GM18526 (cell line): ENCODE results near the gene PXYLP1.
A peak's percentile ranks its signal among the peaks of the same experiment; 100 is the strongest.

Experiments used
- POLR2A ChIP-seq: IDR thresholded peaks from 3 replicates; pipeline ENCODE4 v1.6.1; 2011; ENCODE audit not compliant: insufficient read length; ENCODE audit errors: extremely low read depth

The PXYLP1 gene

DNA sequence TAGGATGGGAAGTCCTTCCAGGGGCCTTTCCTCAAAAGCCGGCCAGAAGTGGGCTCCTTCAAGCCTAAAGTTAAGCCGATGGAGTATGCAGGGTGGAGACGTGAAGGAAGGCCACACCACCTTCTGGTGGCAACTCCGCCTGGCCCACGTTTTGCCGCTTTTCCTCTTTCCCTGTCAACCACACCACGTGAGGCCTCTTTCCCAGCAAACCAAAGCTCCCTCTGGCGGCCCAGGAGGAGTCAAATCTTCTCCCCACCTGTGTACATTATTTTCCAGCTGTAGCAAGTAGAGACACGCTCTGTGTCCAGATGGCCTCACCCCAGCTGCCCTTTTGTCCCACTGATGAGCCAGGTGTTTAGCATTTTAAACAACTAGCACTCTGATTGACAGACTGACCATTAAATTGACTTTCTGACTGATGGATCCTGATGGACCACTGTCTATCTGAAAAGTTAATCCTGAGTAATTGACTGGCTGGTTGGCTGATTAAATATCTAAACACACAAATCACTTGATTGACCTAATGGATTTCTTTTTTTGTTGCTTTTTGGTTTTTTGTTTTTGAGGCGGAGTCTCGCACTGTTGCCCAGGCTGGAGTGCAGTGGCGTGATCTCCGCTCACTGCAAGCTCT, 77.1 kb downstream of the PXYLP1 start:
- no peak for TF ChIP-seq POLR2A

- TF ChIP-seq POLR2A: no peak
These were observed 79.5 kb downstream of the PXYLP1 start for GRCh38 chr3:141311170-141311495.

DNA sequence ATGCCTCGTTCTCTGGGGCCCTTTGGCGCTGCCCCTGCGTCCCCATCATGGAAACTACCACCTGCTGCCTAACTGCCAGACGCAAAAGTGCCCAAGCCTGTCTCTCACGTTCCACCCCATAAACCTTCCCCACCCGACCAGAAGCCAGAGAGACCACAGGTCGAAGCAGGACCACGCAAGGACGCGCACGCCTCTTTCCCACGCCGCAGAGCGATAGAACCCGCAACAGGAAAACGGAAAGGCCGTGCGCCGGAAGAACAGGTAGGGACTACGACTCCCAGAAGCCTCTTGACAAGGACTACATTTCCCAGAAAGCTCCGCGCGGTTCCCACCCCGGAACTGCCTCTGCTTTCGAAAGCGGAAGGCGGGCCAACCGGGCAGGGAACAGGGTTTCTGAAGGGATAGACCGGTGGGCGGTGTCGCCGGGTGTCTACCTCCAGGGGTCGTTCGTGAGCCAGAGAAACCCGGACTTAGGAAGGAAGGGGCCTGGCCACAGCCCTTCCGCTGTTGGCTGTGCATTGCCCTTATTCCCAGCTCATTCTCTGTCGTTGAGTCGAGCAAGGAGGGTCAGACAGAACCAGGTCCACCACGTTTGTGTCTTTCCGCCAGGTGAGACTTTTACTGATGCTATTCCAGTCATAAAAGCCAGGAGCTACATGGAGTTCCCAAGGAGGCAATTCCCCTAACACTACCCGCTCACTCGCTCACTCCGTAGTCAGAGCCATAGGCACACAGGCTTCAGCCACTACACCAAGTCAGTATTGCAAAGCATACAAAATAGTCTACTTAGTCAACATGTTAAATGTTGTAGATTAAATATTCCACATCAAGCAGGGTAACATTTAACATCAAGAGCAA, 80.1 kb downstream of the PXYLP1 start:
- TF ChIP-seq POLR2A: peak; percentile 72

GRCh38 chr3:141312354-141313092, 80.9 kb downstream of the PXYLP1 start:
- no peak for TF ChIP-seq POLR2A

GRCh38 chr3:141313093-141313683, 81.6 kb downstream of the PXYLP1 start:
- no peak for TF ChIP-seq POLR2A

- no peak for TF ChIP-seq POLR2A
These were observed 85.2 kb downstream of the PXYLP1 start for GRCh38 chr3:141316851-141317250.

DNA sequence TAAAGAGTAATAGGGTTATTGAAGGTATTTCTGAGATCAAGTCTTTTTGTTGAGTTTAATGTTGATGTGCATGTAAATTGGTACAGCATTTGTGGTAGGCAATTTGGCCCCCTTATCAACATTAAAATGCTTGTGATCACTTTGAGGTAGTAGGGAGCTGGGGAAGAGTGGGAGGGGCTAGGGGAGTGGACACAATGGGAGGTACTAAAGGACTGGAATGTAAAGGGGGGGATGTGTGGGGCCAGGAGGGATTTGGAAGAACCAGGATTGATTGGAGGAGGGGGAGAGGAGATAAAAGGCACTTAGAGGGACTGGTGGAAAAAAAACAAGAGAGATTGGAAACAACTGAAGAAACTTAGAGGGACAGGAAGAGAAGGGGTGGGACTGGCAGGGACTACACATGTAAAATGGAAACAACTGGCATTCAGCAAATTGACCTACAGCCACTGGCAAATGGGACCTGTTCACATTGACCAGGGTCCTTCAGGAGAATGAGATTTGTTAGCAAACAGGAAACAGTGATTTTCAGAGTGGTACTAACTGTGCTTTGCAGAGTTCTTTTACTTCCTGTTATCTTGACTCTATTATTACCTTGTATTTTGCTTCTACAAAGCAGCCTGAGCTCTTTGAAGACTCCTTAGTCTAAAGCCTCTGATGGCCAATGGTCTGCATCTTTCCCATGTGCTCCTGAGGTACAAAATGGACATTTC, 88.9 kb downstream of the PXYLP1 start:
- no peak for TF ChIP-seq POLR2A

DNA sequence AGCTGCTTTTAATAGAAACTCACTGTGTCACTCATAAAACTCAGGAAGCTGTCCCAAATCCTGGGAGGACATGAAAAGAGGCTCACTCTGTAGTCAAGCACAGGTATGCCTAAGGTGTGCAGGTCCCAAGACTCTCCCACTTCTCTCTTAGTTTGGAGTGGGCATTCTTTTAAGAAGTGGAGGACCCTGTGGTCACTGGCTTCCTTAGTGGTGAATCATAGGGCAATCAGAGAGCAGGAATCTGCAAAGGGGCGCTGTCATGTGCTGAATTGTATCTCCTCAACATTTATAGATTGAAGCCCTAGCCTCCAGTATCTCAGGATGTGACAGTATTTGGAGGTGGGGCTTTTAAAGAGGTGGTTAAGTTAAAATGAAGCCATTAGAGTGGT, 89.5 kb downstream of the PXYLP1 start:
- TF ChIP-seq POLR2A: no peak

- no peak for TF ChIP-seq POLR2A
These were observed 92.5 kb downstream of the PXYLP1 start for GRCh38 chr3:141323936-141324704.

DNA sequence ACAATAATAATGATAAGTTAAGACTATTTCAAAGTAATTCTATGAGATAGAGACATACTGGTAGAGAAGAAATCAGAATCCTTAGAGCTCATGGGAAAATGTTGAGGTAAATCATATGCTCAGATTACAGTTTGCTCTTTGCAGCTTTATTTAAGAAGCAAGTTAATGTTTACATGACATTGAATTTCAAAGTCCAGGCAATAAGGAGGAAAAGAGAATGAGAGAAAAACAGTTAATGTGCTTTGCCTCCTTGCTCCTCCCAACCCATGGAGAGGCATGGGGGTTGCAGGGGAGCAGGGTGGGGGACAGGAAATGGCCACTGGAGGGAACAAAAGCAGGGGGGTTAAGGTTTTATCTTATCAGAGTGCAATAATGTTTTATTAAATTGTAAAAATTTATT, 94.5 kb downstream of the PXYLP1 start:
- no peak for TF ChIP-seq POLR2A

- TF ChIP-seq POLR2A: no peak
These were observed 95.0 kb downstream of the PXYLP1 start for GRCh38 chr3:141326626-141327025.

GRCh38 chr3:141328286-141329166, 96.9 kb downstream of the PXYLP1 start:
- no peak for TF ChIP-seq POLR2A

GRCh38 chr3:141330235-141330634, 98.6 kb downstream of the PXYLP1 start:
- TF ChIP-seq POLR2A: no peak
